Brain microvascular endothelial cell (primary cell): ENCODE results near the gene PALLD.

ENCODE experiments used
- DNase-seq: peaks from one replicate; pipeline ENCODE4 v3.0.0-alpha.2; 2020
- H3K27ac ChIP-seq: fragments of 250-450 bp; sonication (Bioruptor Pico); 2 replicates; pipeline ENCODE4 v1.5.1; 2020; ENCODE audit warnings: mild to moderate bottlenecking, moderate library complexity
- H3K27me3 ChIP-seq: fragments of 250-450 bp; sonication (Bioruptor Pico); replicated peaks from 2 replicates; pipeline ENCODE4 v1.5.1; 2020; ENCODE audit warnings: mild to moderate bottlenecking
- H3K36me3 ChIP-seq: fragments of 250-450 bp; sonication (Bioruptor Pico); replicated peaks from 2 replicates; pipeline ENCODE4 v1.5.1; 2020; ENCODE audit warnings: mild to moderate bottlenecking
- H3K4me3 ChIP-seq: 2 replicates; pipeline ENCODE4 v1.5.1; 2011; ENCODE audit warnings: low read depth, mild to moderate bottlenecking, control low read depth, low read length, moderate library complexity
- in situ Hi-C: cut with HindIII; loops from 2 replicates; pipeline ENCODE4 v1.10.0; 2017; ENCODE audit warnings: low sequenced_read_pairs, low pct_ligation_motif_present
- TF ChIP-seq, protein P1 (sequence below): IDR thresholded peaks from 2 replicates; pipeline ENCODE4 v1.5.1; 2011; ENCODE audit warnings: low read depth, mild to moderate bottlenecking, moderate library complexity, low read length, control low read depth, inconsistent platforms; ENCODE audit errors: missing control alignments

The PALLD gene

DNA sequence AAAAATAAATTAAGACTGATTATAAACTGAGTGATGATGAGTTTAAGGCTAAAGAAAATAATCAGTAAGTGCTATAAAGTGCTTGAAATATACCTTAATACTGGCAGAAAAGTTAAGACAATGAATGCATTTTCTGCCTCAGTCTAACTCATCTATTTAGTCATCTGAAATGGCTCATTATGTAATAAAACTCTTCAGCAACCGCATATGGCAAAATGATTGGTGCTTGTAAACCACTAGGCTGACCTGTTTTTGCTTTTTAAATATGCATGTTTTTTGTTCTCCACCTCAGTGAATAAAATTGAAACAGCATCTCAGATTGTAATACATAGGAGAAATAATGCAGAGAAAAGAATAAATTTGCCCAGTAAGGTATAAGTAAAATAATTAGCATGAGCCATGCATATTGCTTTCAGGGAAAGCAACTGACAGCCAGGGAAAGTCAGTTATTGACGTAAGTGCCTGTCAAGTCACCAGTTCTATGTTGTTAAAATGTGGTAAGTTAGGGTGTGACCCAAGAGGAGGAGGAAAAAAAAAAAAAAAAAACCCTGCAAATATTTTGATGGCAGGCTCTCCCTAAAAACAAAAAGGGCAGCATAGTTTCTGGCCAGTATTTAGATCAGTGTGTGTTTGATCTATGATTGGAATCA lies 167.5 kb downstream of the PALLD start:
- H3K27me3 ChIP-seq, result no peaks in the 10 kb centered on the region
- no peaks in the 10 kb centered on the region for H3K36me3 ChIP-seq
- DNase-seq, result no peak
- TF ChIP-seq, protein P1, sequence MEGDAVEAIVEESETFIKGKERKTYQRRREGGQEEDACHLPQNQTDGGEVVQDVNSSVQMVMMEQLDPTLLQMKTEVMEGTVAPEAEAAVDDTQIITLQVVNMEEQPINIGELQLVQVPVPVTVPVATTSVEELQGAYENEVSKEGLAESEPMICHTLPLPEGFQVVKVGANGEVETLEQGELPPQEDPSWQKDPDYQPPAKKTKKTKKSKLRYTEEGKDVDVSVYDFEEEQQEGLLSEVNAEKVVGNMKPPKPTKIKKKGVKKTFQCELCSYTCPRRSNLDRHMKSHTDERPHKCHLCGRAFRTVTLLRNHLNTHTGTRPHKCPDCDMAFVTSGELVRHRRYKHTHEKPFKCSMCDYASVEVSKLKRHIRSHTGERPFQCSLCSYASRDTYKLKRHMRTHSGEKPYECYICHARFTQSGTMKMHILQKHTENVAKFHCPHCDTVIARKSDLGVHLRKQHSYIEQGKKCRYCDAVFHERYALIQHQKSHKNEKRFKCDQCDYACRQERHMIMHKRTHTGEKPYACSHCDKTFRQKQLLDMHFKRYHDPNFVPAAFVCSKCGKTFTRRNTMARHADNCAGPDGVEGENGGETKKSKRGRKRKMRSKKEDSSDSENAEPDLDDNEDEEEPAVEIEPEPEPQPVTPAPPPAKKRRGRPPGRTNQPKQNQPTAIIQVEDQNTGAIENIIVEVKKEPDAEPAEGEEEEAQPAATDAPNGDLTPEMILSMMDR, result no peak
- H3K27ac ChIP-seq, result no peak overlapping the region
- in situ Hi-C loops, result no loop called here
- no peak overlapping the region for H3K4me3 ChIP-seq

DNA sequence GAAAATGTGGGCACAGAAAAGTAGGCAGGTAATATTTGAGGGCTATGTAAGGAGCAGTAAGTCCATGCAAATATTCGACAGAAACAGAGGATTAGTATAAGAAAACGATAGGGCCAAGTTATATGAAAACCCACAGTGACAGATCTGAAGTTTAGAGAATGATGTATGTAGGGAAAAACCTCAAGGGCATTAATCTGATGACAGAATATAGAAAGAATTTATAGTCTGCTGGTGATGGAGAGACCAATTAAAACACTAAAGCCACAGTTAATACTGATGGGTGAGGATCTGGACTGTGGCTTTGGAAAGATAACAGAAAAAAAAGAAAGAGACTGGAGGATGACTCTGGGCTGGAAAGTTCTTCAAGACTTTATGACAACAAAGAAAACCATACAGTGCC lies 169.7 kb downstream of the PALLD start:
- in situ Hi-C loops, result no loop called here
- DNase-seq, result peak; percentile 41
- Histone ChIP-seq H3K27me3 (no peaks in the 10 kb centered on the region), H3K36me3 (no peaks in the 10 kb centered on the region), H3K4me3 (no peak overlapping the region), H3K27ac (peak overlapping the region; percentile 53)
- TF ChIP-seq, protein P1, result no peak

DNA sequence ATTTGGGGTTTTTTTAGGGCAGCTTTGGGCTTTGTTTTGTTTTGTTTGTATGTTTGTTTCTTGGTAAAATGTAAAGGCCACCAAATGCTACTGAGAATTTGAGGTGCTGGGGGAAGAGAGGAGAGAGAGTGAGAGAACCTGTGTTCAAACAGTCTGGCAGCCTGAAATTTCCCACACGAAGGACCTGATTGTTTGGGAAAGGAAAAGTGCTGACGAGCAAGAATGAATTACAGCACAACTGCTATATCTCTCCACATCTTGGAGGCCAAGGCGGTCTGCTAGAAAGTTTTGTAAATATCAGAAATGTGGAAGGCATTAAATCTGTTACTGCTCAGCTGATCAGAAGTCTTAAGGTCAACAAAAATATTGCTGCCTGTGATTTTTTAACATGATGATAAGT lies 170.5 kb downstream of the PALLD start:
- no peak overlapping the region for H3K27ac ChIP-seq
- no peaks in the 10 kb centered on the region for H3K27me3 ChIP-seq
- no peak overlapping the region for H3K4me3 ChIP-seq
- no peaks in the 10 kb centered on the region for H3K36me3 ChIP-seq
- TF ChIP-seq, protein P1, result no peak
- DNase-seq, result no peak
- in situ Hi-C loops, result no loop called here

DNA sequence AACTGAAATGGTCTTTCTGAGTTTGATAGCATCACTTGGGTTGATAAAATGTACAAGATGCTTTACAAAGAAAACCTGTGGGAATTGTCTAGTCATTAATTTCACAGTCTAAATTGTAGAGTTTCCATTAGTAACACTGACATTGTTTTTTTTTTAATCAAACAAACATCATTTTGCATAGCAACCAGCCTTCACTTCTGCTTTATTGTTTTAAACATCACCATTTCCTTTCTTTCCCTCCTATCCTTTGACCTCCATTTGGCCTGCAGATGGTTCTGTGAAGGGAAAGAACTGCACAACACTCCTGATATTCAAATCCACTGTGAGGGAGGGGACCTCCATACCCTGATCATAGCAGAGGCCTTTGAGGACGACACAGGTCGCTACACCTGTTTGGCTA lies 171.1 kb downstream of the PALLD start:
- Histone ChIP-seq H3K4me3 (no peak overlapping the region), H3K36me3 (no peaks in the 10 kb centered on the region), H3K27ac (no peak overlapping the region), H3K27me3 (no peaks in the 10 kb centered on the region)
- DNase-seq, result no peak
- in situ Hi-C loops, result no loop called here
- TF ChIP-seq, protein P1, result no peak

DNA sequence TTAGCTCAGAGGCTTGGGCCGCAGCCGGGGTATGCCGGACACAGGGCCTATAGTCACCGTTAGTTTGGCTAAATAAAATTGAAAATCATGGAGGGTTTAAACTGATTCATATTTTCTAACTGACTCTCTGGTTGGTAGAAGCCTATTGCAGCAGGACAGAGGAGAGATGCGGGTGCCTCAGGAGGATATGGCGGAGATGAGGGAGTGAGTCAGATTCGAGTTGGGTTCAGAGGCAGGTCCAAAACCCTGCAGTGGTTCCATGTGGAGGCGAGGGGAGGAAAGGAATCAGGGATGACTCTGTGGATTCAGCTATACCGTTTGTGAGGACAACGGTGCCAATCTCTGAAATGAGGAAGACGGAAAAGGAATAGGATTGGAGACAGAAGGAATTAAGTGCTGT lies 176.6 kb downstream of the PALLD start:
- no peaks in the 10 kb centered on the region for H3K36me3 ChIP-seq
- no peak overlapping the region for H3K27ac ChIP-seq
- no peak for DNase-seq
- H3K4me3 ChIP-seq, result no peak overlapping the region
- H3K27me3 ChIP-seq, result no peaks in the 10 kb centered on the region
- TF ChIP-seq, protein P1, result no peak
- in situ Hi-C loops, result no loop called here
